ENCODE data around the gene LHB.

Gene LHB

GRCh38 chr19:49014123-49014869 lies 2.6 kb downstream of the LHB start:
- H3K36me3 ChIP-seq (ENCODE audit: insufficient read depth, low read length): peaks cover 71% of the 10 kb centered on the region
- no peak for DNase-seq

GRCh38 chr19:49011194-49011593 lies 5.7 kb downstream of the LHB start:
- no peak overlapping the region for H3K9ac ChIP-seq (ENCODE audit: low read depth, low read length)
- H3K36me3 ChIP-seq (ENCODE audit: insufficient read depth, low read length): peaks cover 85% of the 10 kb centered on the region
- no peak for TF ChIP-seq EZH2 (IDR thresholded peaks at IDR 0.05; ENCODE audit: borderline replicate concordance, low read depth, low read length, severe bottlenecking)
- TF ChIP-seq CTCF (IDR thresholded peaks at IDR 0.05; ENCODE audit: borderline replicate concordance, extremely low read depth, low read length, poor library complexity, severe bottlenecking): no peak
- DNase-seq (no peak), ATAC-seq (ENCODE audit: insufficient read depth, low read depth) (no peak)
- no peak overlapping the region for H2AFZ ChIP-seq (ENCODE audit: low read depth, low read length)
- H3K9me3 ChIP-seq (ENCODE audit: insufficient read depth, low read length, severe bottlenecking): no peaks in the 10 kb centered on the region
- H3K4me3 ChIP-seq (ENCODE audit: low read depth in 1 of 2, low read length in 2 of 2): no peak overlapping the region
- no peak overlapping the region for H3K4me2 ChIP-seq (ENCODE audit: insufficient read depth, low read length)
- peaks cover 25% of the 10 kb centered on the region for H4K20me1 ChIP-seq (ENCODE audit: insufficient read depth, low read length)
- no peak overlapping the region for H3K27ac ChIP-seq (ENCODE audit: low read length)
- H3K79me2 ChIP-seq (ENCODE audit: insufficient read depth, low read length): no peaks in the 10 kb centered on the region
- H3K4me1 ChIP-seq (ENCODE audit: insufficient read depth, low read length): no peaks in the 10 kb centered on the region
- H3K27me3 ChIP-seq (ENCODE audit: insufficient read depth, low read length, poor library complexity): no peaks in the 10 kb centered on the region

More at GRCh38 chr19:49014123-49014869, 2.6 kb downstream of the LHB start:
- Histone ChIP-seq H3K79me2 (ENCODE audit: insufficient read depth, low read length) (no peaks in the 10 kb centered on the region), H4K20me1 (ENCODE audit: insufficient read depth, low read length) (peaks cover 22% of the 10 kb centered on the region; the same call in 1 of the 2 replicates), H3K9me3 (ENCODE audit: insufficient read depth, low read length, severe bottlenecking) (no peaks in the 10 kb centered on the region), H3K27me3 (ENCODE audit: insufficient read depth, low read length, poor library complexity) (peaks cover 3% of the 10 kb centered on the region), H3K4me2 (ENCODE audit: insufficient read depth, low read length) (no peak overlapping the region), H3K4me1 (ENCODE audit: insufficient read depth, low read length) (no peaks in the 10 kb centered on the region), H2AFZ (ENCODE audit: low read depth, low read length) (no peak overlapping the region), H3K4me3 (ENCODE audit: low read depth in 1 of 2, low read length in 2 of 2) (no peak overlapping the region), H3K27ac (ENCODE audit: low read length) (no peak overlapping the region), H3K9ac (ENCODE audit: low read depth, low read length) (no peak overlapping the region)
- no peak for ATAC-seq (ENCODE audit: insufficient read depth, low read depth)
- TF ChIP-seq EZH2 (IDR thresholded peaks at IDR 0.05; ENCODE audit: borderline replicate concordance, low read depth, low read length, severe bottlenecking): no peak
- TF ChIP-seq CTCF (IDR thresholded peaks at IDR 0.05; ENCODE audit: borderline replicate concordance, extremely low read depth, low read length, poor library complexity, severe bottlenecking): no peak

- TF ChIP-seq EZH2 (IDR thresholded peaks at IDR 0.05; ENCODE audit: borderline replicate concordance, low read depth, low read length, severe bottlenecking) (no peak), CTCF (IDR thresholded peaks at IDR 0.05; ENCODE audit: borderline replicate concordance, extremely low read depth, low read length, poor library complexity, severe bottlenecking) (no peak)
- Histone ChIP-seq H3K4me2 (ENCODE audit: insufficient read depth, low read length) (no peak overlapping the region), H4K20me1 (ENCODE audit: insufficient read depth, low read length) (peaks cover 24% of the 10 kb centered on the region), H2AFZ (ENCODE audit: low read depth, low read length) (no peak overlapping the region), H3K27me3 (ENCODE audit: insufficient read depth, low read length, poor library complexity) (no peaks in the 10 kb centered on the region), H3K9ac (ENCODE audit: low read depth, low read length) (no peak overlapping the region), H3K79me2 (ENCODE audit: insufficient read depth, low read length) (no peaks in the 10 kb centered on the region), H3K27ac (ENCODE audit: low read length) (no peak overlapping the region), H3K9me3 (ENCODE audit: insufficient read depth, low read length, severe bottlenecking) (no peaks in the 10 kb centered on the region), H3K36me3 (ENCODE audit: insufficient read depth, low read length) (peaks cover 85% of the 10 kb centered on the region), H3K4me3 (ENCODE audit: low read depth in 1 of 2, low read length in 2 of 2) (no peak overlapping the region), H3K4me1 (ENCODE audit: insufficient read depth, low read length) (no peaks in the 10 kb centered on the region)
- DNase-seq: no peak
- ATAC-seq (ENCODE audit: insufficient read depth, low read depth): 0 out of 3 replicates have a peak, but pooled peaks have one; percentile 16
These were observed 6.4 kb downstream of the LHB start for GRCh38 chr19:49010453-49010852.
